GM18867 (cell line): Measurements from ENCODE around the gene XRN2.

Experiments
- ATAC-seq: cut with Tn5 transposase; IDR thresholded peaks from one replicate; pipeline ENCODE4 v1.9.1; 2021; ENCODE audit warnings: mild to moderate bottlenecking, moderate library complexity; ENCODE audit not compliant: unreplicated experiment

XRN2 gene

GRCh38 chr20:21384308-21384892 is 81.3 kb downstream of the XRN2 start:
- ATAC-seq = no peak

GRCh38 chr20:21386111-21386510 is 83.0 kb downstream of the XRN2 start:
- ATAC-seq = no peak

- ATAC-seq = no peak
These were observed 84.4 kb downstream of the XRN2 start for GRCh38 chr20:21387528-21387927.

GRCh38 chr20:21388566-21388965 is 85.4 kb downstream of the XRN2 start:
- ATAC-seq = no peak

GRCh38 chr20:21389368-21389767 is 86.2 kb downstream of the XRN2 start:
- no peak for ATAC-seq

GRCh38 chr20:21390768-21391167 is 87.6 kb downstream of the XRN2 start:
- no peak for ATAC-seq

- ATAC-seq = no peak
These were observed 88.2 kb downstream of the XRN2 start for GRCh38 chr20:21391185-21391971.

GRCh38 chr20:21391972-21392352 is 88.8 kb downstream of the XRN2 start:
- ATAC-seq = no peak

- ATAC-seq = no peak
These were observed 90.0 kb downstream of the XRN2 start for GRCh38 chr20:21393166-21393565.

GRCh38 chr20:21393816-21394519 is 90.8 kb downstream of the XRN2 start:
- ATAC-seq = no peak

- ATAC-seq = no peak
These were observed 91.4 kb downstream of the XRN2 start for GRCh38 chr20:21394551-21394950.

GRCh38 chr20:21395051-21395665 is 92.0 kb downstream of the XRN2 start:
- no peak for ATAC-seq

GRCh38 chr20:21395666-21396598 is 92.8 kb downstream of the XRN2 start:
- ATAC-seq = no peak

- ATAC-seq = no peak
These were observed 93.6 kb downstream of the XRN2 start for GRCh38 chr20:21396599-21397340.

GRCh38 chr20:21397341-21398108 is 94.4 kb downstream of the XRN2 start, which contains the start of gene NKX2-4:
Gene NKX2-4 (minus strand): TSS chr20:21397526. CDS start chr20:21397399, 127 bp downstream.
- ATAC-seq = no peak

GRCh38 chr20:21398109-21399004 is 95.2 kb downstream of the XRN2 start:
- no peak for ATAC-seq

- ATAC-seq = no peak
These were observed 95.9 kb downstream of the XRN2 start for GRCh38 chr20:21399005-21399475.

GRCh38 chr20:21411725-21412124 is 108.6 kb downstream of the XRN2 start:
- ATAC-seq = no peak
